Stromal cell of bone marrow (primary cell): ENCODE data around the gene RPL10A.
"Not testable (repeated sequence)": the region's sequence is repeated elsewhere in the genome, so short reads cannot be mapped to it uniquely, and the experiment has no call there.

Experiments
- DNase-seq: peaks from one replicate; pipeline ENCODE4 v3.0.0-alpha.2; 2012; ENCODE audit warnings: low read depth

RPL10A gene

DNA sequence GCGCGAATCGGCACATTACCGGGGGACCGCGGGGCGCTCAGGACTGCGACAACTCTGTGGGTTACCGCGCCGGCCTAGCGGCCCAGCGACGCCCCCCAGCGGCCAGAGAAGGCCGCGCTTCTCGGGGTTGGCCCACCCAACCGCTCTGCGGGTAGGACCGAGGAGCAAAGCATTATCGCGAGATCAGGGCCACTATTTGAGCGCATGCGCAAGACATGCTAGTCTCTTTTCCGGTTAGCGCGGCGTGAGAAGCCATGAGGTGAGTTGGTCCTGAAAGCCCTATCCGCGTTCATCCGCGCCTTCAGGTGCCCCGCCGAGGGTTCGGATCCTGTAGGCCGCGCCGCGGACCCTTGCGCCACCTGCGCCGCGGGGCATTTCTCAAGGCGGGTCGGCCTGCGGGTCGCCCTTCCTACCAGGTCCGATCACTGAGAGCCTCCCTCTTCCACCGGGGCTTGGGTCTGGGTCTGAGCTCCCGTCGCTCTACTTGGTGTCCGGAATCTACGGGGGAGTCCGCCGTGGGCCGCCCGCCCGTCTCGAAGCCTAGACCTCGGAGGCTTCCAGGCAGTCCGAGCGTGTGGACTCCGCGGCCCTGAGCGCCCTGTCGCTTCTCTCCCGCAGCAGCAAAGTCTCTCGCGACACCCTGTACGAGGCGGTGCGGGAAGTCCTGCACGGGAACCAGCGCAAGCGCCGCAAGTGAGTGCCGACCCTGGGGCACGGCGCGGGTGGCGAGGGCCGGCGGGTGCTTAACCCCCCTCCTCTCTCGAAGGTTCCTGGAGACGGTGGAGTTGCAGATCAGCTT lies at the start of gene RPL10A:
RPL10A (plus strand) TSS at position 221 of the 799 bp plus-strand sequence; CDS start at position 255, 34 bp downstream.
- DNase-seq: peak; percentile 94

DNA sequence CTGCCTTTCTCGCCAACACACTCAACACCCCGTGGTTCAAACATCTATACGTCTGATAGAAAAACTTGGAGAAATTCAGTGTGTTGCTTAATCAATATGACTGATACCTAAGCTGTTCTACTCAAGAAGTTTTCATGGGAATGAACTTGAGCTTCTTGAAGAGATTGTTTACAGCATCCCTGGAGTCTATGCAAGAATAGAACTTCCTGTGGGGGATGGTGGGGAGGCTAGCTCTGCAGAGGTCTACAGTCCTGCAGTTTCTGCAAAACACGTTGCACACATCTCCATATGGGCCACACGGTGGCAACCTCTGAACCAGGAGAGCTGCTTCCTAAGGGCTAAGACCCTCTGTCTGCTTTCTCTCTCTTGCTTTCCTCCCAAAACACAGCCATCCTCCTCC lies 48.8 kb upstream of the RPL10A start:
- no peak for DNase-seq

DNA sequence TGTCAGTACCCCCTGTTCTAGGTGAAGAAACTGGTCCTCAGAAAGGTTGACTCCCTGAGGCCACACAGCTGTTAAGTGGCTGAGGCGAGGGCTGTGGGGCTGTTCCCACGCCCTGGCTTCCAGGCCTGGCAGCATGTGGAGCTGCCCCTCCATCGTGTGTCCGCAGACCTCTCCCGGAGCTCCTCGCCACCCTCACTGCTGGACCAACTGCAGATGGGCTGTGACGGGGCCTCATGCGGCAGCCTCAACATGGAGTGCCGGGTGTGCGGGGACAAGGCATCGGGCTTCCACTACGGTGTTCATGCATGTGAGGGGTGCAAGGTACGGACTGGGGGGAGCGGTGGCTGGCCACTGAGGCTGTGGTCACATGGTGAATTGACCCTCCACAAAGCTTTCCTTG lies 48.2 kb upstream of the RPL10A start:
- DNase-seq: no peak

DNA sequence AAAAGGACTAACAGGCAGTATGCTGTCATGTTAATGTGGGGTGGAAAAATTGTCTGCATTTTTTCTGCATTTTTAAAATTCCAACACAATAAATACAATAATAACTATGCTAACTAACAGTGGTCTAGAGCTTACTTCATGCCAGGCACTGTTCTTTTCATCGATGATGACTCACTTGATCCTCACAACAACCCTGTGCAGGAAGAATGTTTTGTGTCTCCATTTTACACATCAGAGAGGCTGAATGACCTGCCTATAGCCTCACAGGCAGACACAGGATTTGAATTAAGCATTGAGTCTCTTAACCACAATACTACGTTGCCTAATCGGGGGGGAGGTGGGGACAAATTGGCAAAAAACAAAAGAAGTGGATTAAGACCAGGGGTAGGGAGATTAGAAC lies 42.9 kb upstream of the RPL10A start:
- peak; percentile 48 for DNase-seq

DNA sequence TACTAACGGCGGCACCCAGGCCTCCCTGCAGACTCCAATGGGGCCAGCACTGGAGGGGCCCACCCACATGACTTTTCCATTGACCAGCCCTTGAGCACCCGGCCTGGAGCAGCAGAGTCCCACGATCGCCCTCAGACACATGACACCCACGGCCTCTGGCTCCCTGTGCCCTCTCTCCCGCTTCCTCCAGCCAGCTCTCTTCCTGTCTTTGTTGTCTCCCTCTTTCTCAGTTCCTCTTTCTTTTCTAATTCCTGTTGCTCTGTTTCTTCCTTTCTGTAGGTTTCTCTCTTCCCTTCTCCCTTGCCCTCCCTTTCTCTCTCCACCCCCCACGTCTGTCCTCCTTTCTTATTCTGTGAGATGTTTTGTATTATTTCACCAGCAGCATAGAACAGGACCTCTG lies 42.1 kb upstream of the RPL10A start:
- DNase-seq: no peak

DNA sequence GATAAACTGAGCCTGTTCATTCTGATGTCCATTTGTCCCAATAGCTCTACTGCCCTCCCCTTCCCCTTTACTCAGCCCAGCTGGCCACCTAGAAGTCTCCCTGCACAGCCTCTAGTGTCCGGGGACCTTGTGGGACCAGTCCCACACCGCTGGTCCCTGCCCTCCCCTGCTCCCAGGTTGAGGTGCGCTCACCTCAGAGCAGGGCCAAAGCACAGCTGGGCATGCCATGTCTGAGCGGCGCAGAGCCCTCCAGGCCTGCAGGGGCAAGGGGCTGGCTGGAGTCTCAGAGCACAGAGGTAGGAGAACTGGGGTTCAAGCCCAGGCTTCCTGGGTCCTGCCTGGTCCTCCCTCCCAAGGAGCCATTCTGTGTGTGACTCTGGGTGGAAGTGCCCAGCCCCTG lies 40.8 kb upstream of the RPL10A start:
- no peak for DNase-seq

DNA sequence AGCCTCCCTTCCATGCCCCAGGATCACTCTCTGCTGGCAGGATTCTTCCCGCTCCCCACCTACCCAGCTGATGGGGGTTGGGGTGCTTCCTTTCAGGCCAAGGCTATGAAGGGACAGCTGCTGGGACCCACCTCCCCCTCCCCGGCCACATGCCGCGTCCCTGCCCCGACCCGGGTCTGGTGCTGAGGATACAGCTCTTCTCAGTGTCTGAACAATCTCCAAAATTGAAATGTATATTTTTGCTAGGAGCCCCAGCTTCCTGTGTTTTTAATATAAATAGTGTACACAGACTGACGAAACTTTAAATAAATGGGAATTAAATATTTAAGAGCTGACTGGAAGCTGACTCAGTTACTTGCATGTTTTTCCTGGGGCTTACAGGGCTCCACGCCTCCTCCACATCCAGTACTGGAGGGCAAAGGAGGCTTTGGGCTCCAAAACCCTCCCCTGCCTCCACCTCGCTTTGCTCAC lies 40.3 kb upstream of the RPL10A start:
- peak; percentile 47 for DNase-seq

DNA sequence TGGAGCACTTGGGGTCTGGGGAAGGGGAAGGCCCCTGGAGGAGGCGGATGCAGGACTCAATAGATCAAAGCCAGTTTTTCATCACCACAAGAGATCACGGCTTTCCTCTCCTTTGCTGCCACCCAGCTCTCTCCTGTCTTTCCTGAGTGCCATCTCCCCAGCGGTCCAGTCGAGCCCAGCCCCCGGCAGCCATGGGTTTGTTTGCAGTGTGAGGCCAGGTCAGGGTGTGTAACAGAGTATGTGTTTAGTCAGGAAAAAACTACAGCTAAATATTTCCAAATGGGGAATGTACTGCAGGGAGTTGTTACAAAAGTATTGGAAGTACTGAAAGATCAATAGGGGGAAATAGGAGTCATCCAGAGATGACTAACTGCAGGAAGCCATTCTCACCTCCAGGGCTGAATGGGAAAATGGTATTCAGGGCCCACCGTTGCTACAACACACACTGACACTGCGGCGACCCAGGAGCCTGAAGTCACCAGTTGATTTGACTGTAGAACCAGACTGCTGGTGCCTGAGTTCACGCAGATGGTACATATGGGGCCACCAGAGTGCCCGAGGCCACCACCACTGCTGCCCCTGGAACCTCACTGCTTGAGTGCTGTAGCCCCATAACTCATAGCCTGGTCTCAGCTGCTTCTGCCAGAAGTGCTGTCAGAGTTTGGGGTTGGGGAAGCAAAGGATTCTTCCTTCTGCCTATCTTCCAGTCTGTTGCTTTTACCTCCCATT lies 39.6 kb upstream of the RPL10A start:
- DNase-seq: no peak

DNA sequence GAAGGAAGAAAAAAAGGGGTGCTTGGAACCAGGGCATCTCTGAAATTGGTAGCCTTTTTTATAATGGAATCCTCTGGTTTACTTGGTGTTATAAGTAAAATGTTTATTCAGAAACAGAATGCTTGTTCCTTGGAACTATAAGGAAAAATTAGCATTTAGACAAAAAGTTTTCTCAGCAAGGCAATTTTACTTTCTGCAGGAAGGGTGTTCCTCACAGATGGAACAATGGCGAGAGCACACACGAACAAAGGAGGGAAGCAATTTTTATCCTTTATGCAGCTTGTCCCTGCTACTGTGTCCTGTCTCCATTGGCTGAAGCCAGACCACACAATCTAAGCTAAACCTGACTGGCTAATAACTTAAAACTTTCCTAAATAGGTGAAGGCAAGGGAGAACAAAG lies 38.7 kb upstream of the RPL10A start:
- no peak for DNase-seq

DNA sequence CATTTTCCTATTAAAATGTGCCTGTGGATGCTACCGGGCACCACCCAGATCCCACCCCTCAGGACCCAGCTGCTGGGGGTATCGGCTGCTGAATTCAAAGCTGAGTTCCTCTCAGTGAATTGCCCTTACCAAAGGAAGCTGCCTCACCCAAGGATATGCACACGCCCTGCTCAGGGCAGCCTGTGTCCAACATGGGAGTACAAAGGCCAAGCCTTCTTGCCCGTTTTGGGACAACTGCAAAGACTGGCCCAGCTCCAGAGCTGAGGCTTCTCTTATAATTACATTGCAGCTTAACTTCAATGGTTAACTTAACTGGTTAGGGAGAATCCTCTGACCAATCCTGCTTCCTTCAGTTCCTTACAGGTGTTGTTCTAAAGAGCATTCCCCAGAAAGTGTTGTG lies 35.9 kb upstream of the RPL10A start:
- DNase-seq: no peak

DNA sequence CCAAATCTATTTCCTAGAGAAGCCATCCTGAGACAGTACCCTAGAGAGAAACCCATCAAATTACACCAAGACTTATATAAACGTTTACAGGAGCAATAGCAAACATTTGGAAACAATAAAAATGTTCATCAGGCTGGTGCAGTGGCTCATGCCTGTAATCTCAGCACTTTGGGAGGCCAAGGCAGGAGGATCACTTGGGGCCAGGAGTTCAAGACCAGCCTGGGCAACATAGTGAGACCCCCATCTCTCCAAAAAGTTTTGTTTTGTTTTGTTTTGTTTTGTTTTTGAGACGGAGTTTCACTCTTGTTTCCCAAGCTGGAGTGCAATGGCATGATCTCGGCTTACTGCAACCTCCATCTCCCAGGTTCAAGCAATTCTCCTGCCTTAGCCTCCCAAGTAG lies 35.5 kb upstream of the RPL10A start:
- DNase-seq: not testable (repeated sequence)

DNA sequence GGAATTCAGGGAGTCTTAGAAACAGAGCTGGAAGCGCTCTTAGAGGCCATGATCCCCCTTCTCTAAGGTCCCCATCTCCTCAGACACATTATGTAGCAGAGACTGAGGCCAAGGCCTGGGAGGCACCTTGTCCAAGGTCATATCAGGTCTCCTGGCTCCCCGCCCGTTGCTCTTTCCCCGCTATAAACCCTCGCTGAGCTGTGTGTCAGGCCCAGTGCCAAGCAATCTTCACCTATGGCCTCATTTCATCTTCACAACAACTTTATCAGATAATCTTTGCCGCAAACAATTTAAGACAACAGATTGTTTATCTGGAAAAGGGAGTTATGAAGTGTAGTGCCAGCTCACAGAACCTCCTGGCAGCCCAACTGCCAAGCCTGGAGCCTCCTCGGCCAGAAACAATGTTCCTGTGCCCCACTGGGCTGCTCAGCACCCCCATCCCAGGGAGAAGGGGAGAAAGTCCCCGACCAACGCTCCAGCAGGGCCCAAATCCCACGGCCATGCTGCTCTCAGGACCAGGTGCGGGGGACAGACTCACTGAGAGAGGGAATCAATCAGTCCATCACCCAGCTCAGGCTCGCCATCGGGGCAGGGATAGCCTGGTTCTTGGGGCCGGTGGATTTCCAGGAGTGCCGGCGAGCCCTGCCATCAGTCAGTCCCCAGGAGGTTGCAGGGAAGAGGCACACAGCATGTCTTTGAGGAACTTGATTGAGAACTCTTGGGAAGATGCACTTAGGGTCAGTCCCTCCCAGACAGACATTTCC lies 32.9 kb upstream of the RPL10A start:
- DNase-seq: no peak

DNA sequence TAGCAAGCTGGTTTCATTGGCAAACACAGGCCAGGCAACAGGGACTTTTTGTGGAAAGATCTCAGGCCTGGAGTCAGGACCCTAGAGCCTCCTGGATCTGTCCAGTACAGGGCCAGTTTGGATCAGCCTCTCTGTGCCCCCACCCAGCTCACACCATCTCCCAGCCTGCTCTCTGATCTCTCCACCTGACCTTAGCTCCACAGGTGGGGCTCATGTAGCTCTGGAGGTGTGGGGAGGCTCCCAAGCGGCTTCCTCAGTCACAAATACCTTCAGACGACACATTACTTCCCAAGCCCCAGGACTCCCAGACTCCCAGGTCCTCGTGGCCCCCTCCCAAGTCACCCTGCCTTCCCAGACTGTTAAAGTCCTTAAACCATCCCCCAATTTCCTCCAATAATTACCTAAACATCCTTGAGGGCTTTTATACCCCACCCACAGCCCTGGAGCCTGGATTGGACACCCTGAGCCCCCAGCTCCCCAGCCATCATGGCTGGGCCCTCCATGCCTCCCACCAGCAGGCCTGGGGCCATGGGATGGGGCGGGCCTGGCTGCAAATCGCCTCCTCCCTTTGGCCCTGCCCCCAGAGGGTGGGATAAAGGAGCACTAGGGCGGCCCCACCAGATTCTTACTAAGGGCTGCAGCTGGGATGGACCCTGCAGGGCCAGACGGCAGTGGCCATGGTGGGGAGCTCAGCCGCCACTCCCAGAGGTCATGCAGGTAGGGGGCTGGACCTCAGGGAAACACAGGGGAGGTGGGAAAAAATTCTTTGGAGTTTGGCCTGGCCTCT lies 31.9 kb upstream of the RPL10A start:
- DNase-seq: no peak

DNA sequence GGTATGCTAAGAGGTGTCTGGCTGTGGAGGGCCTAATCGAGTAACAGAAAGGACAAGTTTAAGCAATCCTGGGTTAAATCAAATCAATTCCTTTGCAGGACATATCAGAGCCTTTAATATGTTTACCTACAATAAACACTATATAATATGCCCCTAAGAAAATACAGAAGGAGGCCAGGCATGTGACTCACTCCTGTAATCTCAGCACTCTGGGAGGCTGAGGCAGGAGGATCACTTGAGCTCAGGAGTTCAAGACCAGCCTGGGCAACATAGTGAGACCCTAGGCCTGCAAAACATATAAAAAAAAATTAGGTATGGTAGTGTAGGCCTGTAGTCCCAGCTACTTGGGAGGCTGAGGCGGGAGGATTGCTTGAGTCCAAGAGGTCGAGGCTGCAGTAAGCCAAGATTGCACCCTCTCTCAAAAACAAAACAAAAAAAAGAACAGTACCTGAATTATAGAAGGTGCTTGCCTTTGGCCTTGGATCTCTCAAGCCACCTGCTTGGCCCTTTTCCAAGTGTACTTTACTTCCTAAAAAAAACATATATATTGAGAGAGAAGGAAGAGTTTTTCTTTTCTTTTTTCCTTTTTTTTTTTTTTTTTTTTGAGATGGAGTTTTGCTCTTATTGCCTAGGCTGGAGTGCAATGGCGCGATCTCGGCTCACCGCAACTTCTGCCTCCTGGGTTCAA lies 29.7 kb upstream of the RPL10A start:
- DNase-seq: not testable (repeated sequence)

DNA sequence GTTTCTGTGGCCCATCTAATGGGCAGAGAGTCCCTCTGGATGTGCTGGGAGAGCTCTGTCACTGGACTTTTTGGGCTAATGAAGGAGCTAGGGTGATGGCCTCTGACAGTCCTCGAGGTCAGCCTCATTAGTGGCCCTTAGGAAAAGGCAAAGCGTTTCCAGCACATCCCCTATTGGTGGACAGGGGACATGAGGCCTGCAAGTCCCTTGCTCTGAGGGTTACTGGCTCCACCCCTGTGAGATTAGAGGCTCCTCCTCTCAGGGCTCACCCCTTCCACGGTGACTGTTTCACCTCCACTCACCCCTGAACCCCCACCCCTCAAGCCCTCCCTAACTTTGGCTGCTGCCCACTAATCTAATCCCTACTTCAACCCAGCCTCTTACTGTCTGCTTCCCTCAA lies 28.9 kb upstream of the RPL10A start:
- DNase-seq: no peak

DNA sequence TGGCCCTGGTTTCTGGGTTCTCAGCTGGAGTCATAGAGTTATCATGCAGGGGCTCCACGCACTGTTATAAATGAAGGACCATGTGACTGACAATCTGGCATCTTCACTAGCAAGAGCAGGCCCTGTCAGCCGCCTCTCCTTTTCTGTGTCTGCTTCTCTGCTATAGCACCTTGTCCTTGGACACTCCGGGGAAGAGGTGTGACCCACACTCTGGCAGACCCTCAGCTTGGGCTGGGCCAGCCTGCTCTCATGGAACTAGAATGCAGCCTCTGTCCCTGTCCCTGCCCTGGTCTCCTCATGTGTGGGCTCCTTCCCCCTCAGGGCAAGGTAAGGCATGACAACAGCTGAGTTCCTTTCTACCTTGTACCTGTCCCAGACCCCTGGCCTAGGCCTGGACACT lies 27.0 kb upstream of the RPL10A start:
- DNase-seq: no peak

DNA sequence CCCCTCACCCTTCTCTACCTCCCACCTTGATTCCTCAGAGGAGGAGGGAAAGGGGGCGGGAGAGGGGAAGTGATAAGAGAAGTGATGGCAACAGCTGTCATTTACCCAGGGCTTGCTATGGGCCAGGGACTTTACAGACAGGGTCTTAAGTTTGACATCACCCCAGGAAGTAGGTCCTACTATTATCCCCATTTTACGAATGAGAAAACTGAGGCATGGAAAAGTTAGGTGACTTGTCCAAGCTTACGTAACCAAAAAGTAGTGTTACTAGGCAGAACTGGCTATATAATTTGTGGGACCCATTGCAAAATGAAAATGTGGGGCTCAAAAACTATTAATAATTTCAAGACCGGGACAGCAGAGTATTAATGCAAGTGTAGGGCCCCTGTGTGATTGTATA lies 26.6 kb upstream of the RPL10A start:
- DNase-seq: no peak

DNA sequence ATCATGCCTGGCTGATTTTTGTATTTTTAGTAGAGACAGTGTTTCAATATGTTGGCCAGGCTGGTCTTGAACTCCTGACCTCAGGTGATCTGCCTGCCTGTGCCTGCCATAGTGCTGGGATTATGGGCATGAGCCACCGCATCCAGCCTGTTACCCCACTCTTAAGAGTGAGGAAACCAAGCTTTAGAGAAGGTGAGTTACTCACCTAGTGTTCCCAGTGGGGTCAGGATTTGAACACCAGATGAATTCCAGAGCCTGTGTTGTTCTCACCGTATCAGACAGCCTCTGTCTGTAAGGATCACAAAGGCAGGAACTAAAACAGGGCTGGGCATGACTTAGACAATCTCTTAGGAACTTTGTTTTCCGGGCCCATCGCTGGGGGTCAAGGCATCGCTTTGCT lies 25.5 kb upstream of the RPL10A start:
- DNase-seq: no peak

DNA sequence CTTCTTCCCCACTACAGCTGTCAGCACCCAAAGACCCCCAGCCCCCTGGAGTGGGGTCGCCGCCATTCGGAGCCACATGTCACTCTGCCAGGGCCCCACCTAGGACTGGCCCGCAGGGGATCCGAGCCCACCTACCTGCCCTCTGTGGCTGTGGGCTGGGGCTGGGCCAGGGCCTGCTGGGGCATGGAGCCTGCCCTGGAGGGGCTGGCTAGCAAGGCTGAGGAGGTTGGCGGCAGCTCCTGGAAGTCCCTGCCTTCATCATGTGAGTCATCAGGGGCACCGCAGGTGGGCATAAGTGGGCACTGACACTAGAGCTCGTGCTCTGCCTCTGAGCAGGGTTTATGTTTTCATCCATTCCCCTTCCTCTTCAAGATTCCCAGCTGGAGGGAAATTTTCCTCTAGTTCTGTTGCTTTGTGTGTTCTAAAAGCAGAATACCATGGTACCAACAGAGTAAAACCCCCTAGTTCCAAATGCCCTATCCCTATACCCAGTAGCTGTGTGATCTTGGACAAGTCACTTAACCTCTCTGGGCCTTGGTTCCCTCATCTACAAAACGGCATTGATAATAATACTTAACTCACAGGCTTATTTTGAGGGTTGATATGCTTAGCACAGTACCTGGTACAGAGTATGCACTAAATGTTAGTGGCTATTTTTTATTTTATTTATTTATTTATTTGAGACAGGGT lies 24.7 kb upstream of the RPL10A start:
- DNase-seq: no peak

DNA sequence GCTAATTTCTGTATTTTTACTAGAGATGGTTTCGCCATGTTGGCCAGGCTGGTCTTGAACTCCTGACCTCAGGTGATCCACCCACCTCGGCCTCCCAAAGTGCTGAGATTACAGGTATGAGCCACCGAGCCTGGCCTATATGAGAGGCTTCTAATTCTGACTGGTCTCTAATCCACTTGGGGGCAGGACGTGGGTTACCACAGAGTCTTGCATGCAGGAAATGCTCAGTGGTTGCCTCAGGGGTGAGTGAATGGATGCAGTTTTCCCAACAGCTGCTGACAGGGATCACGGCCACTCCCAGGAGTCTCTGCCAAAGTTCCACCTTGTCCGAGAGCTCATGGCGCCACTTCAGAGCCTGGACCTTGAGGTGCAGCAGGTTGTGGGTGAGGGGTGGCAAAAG lies 22.5 kb upstream of the RPL10A start:
- DNase-seq: no peak

DNA sequence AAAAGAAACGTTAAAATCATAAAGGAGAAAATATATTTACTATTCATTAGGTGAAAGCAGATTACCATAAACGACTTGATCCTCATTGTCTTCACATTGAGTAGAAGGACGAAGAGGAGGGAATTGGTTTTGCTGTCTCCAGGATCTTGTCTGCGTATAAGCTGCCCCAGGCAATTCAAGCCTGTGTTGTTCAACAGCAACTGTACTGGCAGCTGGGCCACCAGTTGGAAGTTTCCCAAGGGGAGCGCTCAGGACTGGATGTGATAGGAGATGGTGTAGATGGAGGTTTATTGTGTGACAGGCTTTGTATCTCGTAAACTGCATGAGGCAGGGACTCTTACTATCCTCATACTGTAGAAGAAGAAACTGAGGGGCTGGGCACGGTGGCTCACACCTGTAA lies 20.0 kb upstream of the RPL10A start:
- DNase-seq: no peak
